Keratinocyte (primary cell): ENCODE data around the gene LLCFC1.

Experiments used
- CTCF ChIP-seq, 3 experiments: IDR thresholded peaks in 1 of 3; conservative IDR thresholded peaks in 1 of 3; optimal IDR thresholded peaks in 1 of 3; 2 replicates in 2 of 3; 3 replicates in 1 of 3; pipeline versions ENCODE3 to v1.5.1; 2011; ENCODE audit warnings: low read length in 3 of 3, mild to moderate bottlenecking in 3 of 3, moderate library complexity in 2 of 3, control low read depth in 1 of 3, inconsistent platforms in 1 of 3; ENCODE audit not compliant: insufficient read depth in 2 of 3; ENCODE audit errors: extremely low read depth in 1 of 3
- EZH2 ChIP-seq: IDR thresholded peaks from one replicate; pipeline ENCODE4 v1.6.1; 2012; ENCODE audit warnings: inconsistent platforms, mild to moderate bottlenecking, low read length, moderate library complexity

- TF ChIP-seq CTCF (optimal IDR thresholded peaks at IDR 0.05 in 1 of 3, IDR thresholded peaks at IDR 0.05 in 1 of 3, conservative IDR thresholded peaks at IDR 0.05 in 1 of 3; ENCODE audit: extremely low read depth in 1 of 3, insufficient read depth in 2 of 3, low read length in 3 of 3), result no peak
- no peak for TF ChIP-seq EZH2
Measured at GRCh38 chr7:142901426-142902259, 37.6 kb upstream of the LLCFC1 start.
